ENCODE results near the gene ART4. TPM values are rescaled to one million over a fixed set of nuclear protein-coding genes. Genes with fewer than 3 reads are reported as not detected.

ART4 gene
- total RNA-seq, 1 donor from 2014 or later: not detected

DNA sequence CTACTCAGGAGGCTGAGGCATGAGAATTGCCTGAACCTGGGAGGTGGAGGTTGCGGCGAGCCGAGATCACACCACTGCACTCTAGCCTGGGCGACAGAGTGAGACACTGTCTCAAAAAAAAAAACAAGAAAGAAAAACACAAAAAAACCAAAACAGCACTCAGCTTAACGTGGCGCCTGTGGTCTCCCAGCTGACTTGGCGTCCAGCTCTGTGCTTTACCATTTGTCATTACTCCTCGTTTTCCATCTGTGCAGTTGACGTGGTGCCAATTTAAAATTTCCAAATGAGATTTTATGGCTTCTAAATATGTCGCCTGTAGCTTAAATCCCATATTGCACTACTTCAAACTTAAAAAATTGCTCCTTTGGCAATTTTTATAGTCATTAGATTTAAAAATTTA lies 40.4 kb upstream of the ART4 start:
- Histone ChIP-seq H3K4me3 (no peak overlapping the region), H3K9me3 (ENCODE audit: low read depth) (no peaks in the 10 kb centered on the region), H3K79me2 (ENCODE audit: low read depth) (no peaks in the 10 kb centered on the region), H3K4me1 (no peaks in the 10 kb centered on the region), H3K4me2 (no peak overlapping the region), H3K9ac (no peak overlapping the region), H2AFZ (replicated peaks) (no peak overlapping the region), H4K20me1 (ENCODE audit: low read depth) (no peaks in the 10 kb centered on the region), H3F3A (ENCODE audit: low read depth) (no peaks in the 10 kb centered on the region), H3K27ac (no peak overlapping the region), H3K36me3 (no peaks in the 10 kb centered on the region), H3K27me3 (no peaks in the 10 kb centered on the region)
- peaks cover 1% of the 10 kb centered on the region for H3K9me3 Mint-ChIP-seq
- no peaks in the 10 kb centered on the region for H3K36me3 Mint-ChIP-seq
- H3K4me3 Mint-ChIP-seq: no peak overlapping the region
- H3K4me1 Mint-ChIP-seq: no peaks in the 10 kb centered on the region
- H3K27me3 Mint-ChIP-seq (ENCODE audit: insufficient read depth, low read depth): peaks cover 4% of the 10 kb centered on the region
- DNase-seq (ENCODE audit: low spot score): no peak
- H3K27ac Mint-ChIP-seq: no peak overlapping the region
- TF ChIP-seq EZH2 (IDR thresholded peaks at IDR 0.05): no peak
- TF ChIP-seq, protein P1, sequence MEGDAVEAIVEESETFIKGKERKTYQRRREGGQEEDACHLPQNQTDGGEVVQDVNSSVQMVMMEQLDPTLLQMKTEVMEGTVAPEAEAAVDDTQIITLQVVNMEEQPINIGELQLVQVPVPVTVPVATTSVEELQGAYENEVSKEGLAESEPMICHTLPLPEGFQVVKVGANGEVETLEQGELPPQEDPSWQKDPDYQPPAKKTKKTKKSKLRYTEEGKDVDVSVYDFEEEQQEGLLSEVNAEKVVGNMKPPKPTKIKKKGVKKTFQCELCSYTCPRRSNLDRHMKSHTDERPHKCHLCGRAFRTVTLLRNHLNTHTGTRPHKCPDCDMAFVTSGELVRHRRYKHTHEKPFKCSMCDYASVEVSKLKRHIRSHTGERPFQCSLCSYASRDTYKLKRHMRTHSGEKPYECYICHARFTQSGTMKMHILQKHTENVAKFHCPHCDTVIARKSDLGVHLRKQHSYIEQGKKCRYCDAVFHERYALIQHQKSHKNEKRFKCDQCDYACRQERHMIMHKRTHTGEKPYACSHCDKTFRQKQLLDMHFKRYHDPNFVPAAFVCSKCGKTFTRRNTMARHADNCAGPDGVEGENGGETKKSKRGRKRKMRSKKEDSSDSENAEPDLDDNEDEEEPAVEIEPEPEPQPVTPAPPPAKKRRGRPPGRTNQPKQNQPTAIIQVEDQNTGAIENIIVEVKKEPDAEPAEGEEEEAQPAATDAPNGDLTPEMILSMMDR (IDR thresholded peaks at IDR 0.05): no peak
- TF ChIP-seq EZH2phosphoT487 (IDR thresholded peaks at IDR 0.05): no peak

DNA sequence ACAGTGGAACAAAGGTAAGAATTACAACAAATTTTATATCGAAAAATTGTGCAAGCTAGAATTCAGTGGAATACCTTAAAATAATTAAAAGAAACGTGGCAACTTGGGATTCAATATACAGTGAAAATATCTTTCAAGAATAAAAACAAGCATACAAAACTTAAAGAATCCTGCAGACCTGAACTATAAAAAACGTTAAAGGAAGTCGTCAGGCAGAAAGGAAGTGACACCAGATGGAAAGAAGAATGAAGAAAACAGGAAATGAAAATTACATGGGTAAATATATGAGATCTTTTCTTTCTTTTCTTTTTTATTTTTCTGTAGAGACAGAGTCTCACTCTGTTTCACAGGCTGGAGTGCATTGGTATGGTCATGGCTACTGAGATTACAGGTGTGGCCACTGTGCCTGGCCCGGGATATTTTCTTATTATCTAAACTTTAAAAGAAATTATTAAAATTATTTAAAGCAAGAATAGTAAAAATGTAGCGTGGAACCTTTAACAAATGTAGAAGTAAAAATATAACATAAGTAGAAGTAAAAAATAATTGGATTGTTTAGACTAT lies 37.6 kb upstream of the ART4 start:
- H3K27me3 Mint-ChIP-seq (ENCODE audit: insufficient read depth, low read depth): peaks cover 4% of the 10 kb centered on the region
- H3K27ac Mint-ChIP-seq: no peak overlapping the region
- Histone ChIP-seq H3K4me2 (no peak overlapping the region), H2AFZ (replicated peaks) (no peak overlapping the region), H4K20me1 (ENCODE audit: low read depth) (no peaks in the 10 kb centered on the region), H3K79me2 (ENCODE audit: low read depth) (no peaks in the 10 kb centered on the region), H3K4me3 (no peak overlapping the region), H3K9me3 (ENCODE audit: low read depth) (no peaks in the 10 kb centered on the region), H3K36me3 (no peaks in the 10 kb centered on the region), H3K27me3 (no peaks in the 10 kb centered on the region), H3K9ac (no peak overlapping the region), H3K27ac (no peak overlapping the region), H3F3A (ENCODE audit: low read depth) (no peaks in the 10 kb centered on the region), H3K4me1 (no peaks in the 10 kb centered on the region)
- no peak overlapping the region for H3K4me3 Mint-ChIP-seq
- H3K4me1 Mint-ChIP-seq: no peaks in the 10 kb centered on the region
- no peak for DNase-seq (ENCODE audit: low spot score)
- H3K36me3 Mint-ChIP-seq: no peaks in the 10 kb centered on the region
- H3K9me3 Mint-ChIP-seq: no peaks in the 10 kb centered on the region
- TF ChIP-seq EZH2 (IDR thresholded peaks at IDR 0.05): no peak
- TF ChIP-seq, protein P1 (IDR thresholded peaks at IDR 0.05): no peak
- TF ChIP-seq EZH2phosphoT487 (IDR thresholded peaks at IDR 0.05): no peak

DNA sequence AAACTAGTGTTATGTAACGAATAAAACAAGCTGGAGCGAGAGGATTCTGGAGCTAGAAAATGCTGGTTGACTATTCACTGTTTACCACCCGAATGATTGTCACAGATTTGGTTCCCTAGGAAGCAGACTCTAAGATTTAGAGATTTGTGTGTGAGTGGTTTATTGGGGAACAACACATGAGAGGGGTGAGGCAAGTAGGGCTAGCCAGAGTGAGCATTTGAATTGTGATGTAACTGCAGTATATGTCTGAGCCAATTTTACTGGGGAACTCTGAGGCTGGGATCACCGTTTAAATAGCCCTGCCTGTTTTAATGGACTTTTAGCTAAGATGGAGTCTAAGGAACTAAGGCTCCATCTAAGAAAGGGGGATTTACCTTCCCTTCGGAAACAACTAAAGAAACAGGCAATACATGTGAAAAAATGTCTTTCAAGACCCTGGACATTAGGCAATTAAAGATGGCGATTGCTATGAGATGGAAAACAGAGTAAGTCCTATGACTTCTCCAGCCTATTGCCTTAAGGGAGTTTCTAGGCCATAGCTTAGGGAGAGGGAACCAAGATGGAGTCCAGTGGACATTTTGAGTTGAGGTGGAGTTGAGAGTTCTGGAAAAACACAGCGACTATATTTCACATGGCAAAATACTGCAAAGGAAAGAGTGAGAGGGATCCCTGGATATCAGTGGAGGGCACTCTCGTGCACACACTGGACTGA lies 36.1 kb upstream of the ART4 start:
- TF ChIP-seq, protein P1 (IDR thresholded peaks at IDR 0.05): no peak
- no peak for TF ChIP-seq EZH2phosphoT487 (IDR thresholded peaks at IDR 0.05)
- TF ChIP-seq EZH2 (IDR thresholded peaks at IDR 0.05): no peak
- H3K9me3 Mint-ChIP-seq: no peaks in the 10 kb centered on the region
- no peak overlapping the region for H3K9ac ChIP-seq
- no peak for DNase-seq (ENCODE audit: low spot score)
- no peak overlapping the region for H3K27ac ChIP-seq
- no peaks in the 10 kb centered on the region for H3K27me3 Mint-ChIP-seq (ENCODE audit: insufficient read depth, low read depth)
- no peaks in the 10 kb centered on the region for H3F3A ChIP-seq (ENCODE audit: low read depth)
- no peak overlapping the region for H3K4me3 ChIP-seq
- H3K36me3 Mint-ChIP-seq: no peaks in the 10 kb centered on the region
- no peak overlapping the region for H3K27ac Mint-ChIP-seq
- no peaks in the 10 kb centered on the region for H3K27me3 ChIP-seq
- H3K4me1 ChIP-seq: no peaks in the 10 kb centered on the region
- H3K4me1 Mint-ChIP-seq: no peaks in the 10 kb centered on the region
- no peak overlapping the region for H2AFZ ChIP-seq (replicated peaks)
- no peak overlapping the region for H3K4me3 Mint-ChIP-seq
- no peaks in the 10 kb centered on the region for H3K36me3 ChIP-seq
- no peaks in the 10 kb centered on the region for H3K9me3 ChIP-seq (ENCODE audit: low read depth)
- H3K4me2 ChIP-seq: no peak overlapping the region
- no peaks in the 10 kb centered on the region for H4K20me1 ChIP-seq (ENCODE audit: low read depth)
- H3K79me2 ChIP-seq (ENCODE audit: low read depth): no peaks in the 10 kb centered on the region

Data from neural progenitor cell (in vitro differentiated cells).